Activated T-helper 2 cell treated with anti-CD3 and anti-CD28 coated beads, Interferon-gamma antibody, Interleukin-2, Interleukin-4, amounts not matched to agents 10 μg/mL and 5 μg/mL and 100 μg/mL, durations not matched to agents 14 hours and 24 hours and 36 hours (primary cell): ENCODE results near the gene ABT1. TPM values are rescaled to one million over a fixed set of nuclear protein-coding genes. Genes with fewer than 3 reads are reported as not detected.

Experiments
- DNase-seq: peaks from one replicate; pipeline ENCODE4 v3.0.0; 2021; ENCODE audit warnings: low spot score
- H3K27ac Mint-ChIP-seq: one replicate; pipeline ENCODE4 v1.8.0; 2021; ENCODE audit warnings: mixed read lengths
- H3K27me3 Mint-ChIP-seq: one replicate; pipeline ENCODE4 v1.8.0; 2021; ENCODE audit warnings: low read depth, mixed read lengths
- H3K36me3 Mint-ChIP-seq: one replicate; pipeline ENCODE4 v1.8.0; 2021; ENCODE audit warnings: low read depth, mixed read lengths
- H3K4me1 Mint-ChIP-seq: one replicate; pipeline ENCODE4 v1.8.0; 2021; ENCODE audit warnings: low read depth, mixed read lengths
- H3K4me3 Mint-ChIP-seq: one replicate; pipeline ENCODE4 v1.8.0; 2021; ENCODE audit warnings: low read depth, mild to moderate bottlenecking, moderate library complexity, mixed read lengths
- H3K9me3 Mint-ChIP-seq: one replicate; pipeline ENCODE4 v1.8.0; 2021; ENCODE audit warnings: mixed read lengths
- intact Hi-C: fragments of 100-400 bp; cut with micrococcal nuclease; formaldehyde crosslinking; loops from one replicate; pipeline ENCODE4 v1.15.1; 2023
- total RNA-seq: library from RNA; stranded (reverse); gene quantifications from 2 replicates; pipeline ENCODE4 v1.2.3, GENCODE V29; 2022

The ABT1 gene
- total RNA-seq, 1 donor from 2014 or later = 28.2 TPM

DNA sequence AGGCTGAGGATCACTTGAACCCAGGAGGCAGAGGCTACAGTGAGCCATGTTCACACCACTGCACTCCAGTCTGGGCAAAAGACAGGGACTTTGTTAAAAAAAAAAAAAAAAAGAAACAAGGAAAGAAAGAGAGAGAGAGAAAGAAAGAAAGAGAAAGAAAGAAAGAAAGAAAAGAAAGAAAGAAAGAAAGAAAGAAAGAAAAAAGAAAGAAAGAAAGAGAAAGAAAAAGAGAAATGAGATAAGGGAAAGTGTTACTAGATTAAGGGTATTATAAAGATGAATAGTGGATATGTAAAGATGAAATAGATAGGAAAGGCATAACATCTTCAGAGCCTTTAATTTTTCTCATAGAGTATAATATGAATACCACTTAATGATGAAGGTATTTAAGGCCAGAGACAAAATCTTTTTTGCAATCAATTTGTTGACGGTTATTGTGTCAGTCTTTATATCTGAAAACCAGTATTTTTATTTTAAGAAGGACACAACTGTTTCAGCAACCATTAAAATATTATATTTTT lies 26.6 kb downstream of the ABT1 start:
- Mint-ChIP-seq H3K27me3 (peaks cover 4% of the 10 kb centered on the region), H3K27ac (no peak overlapping the region), H3K9me3 (peaks cover 18% of the 10 kb centered on the region), H3K36me3 (no peaks in the 10 kb centered on the region), H3K4me3 (no peak overlapping the region), H3K4me1 (no peaks in the 10 kb centered on the region)
- intact Hi-C loops = no loop called here
- DNase-seq = no peak

DNA sequence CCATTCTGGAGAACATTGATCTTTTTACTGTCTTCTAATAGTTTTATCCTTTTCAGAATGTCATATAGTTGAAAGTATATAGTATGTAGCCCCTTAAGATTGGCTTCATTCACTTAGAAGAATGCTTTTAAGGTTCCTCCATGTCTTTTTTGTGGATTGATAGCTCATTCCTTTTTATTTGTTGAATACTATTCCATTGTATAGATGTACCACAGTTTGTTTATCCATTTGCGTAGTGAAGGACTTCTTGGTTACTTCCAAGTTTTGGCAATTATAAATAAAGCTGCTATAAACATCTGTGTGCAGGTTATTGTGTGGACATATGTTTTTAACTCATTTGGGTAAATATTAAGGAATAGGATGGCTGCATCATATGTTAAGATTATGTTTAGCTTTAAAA lies 27.8 kb downstream of the ABT1 start:
- DNase-seq = no peak
- no peaks in the 10 kb centered on the region for H3K36me3 Mint-ChIP-seq

DNA sequence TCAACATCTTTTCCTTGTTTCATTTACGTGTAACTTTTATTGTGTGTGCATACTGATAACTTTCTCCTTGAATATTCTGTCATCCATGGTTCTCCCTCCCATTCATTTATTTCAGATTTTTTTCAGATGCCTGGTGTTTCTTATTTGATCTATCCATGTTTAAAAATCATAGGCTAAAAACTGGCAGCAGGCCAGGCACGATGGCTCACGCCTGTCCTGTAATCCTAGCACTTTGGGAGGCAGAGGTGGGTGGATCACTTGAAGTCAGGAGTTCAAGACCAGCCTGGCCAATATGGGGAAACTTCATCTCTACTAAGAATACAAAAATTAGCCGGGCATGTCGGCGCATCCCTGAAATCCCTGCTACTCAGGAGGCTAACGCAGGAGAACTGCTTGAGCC lies 31.1 kb downstream of the ABT1 start:
- no peak for DNase-seq
- Mint-ChIP-seq H3K27me3 (no peaks in the 10 kb centered on the region), H3K4me1 (no peaks in the 10 kb centered on the region), H3K36me3 (no peaks in the 10 kb centered on the region), H3K4me3 (no peak overlapping the region), H3K9me3 (peaks cover 23% of the 10 kb centered on the region), H3K27ac (no peak overlapping the region)
- intact Hi-C loops = no loop called here

More for the DNA sequence above, 27.8 kb downstream of the ABT1 start:
- Mint-ChIP-seq H3K4me3 (no peak overlapping the region), H3K4me1 (no peaks in the 10 kb centered on the region), H3K27ac (no peak overlapping the region), H3K27me3 (peaks cover 4% of the 10 kb centered on the region), H3K9me3 (peaks cover 18% of the 10 kb centered on the region)
- intact Hi-C loops = no loop called here

GRCh38 chr6:26629359-26629758 lies 32.6 kb downstream of the ABT1 start:
- intact Hi-C loops = no loop called here
- H3K9me3 Mint-ChIP-seq = peaks cover 26% of the 10 kb centered on the region
- H3K27ac Mint-ChIP-seq = no peak overlapping the region
- H3K4me3 Mint-ChIP-seq = no peak overlapping the region
- H3K27me3 Mint-ChIP-seq = no peaks in the 10 kb centered on the region
- H3K4me1 Mint-ChIP-seq = no peaks in the 10 kb centered on the region
- no peak for DNase-seq
- H3K36me3 Mint-ChIP-seq = peaks cover 13% of the 10 kb centered on the region

- Mint-ChIP-seq H3K4me1 (no peaks in the 10 kb centered on the region), H3K27ac (no peak overlapping the region), H3K36me3 (peaks cover 69% of the 10 kb centered on the region), H3K4me3 (no peak overlapping the region), H3K9me3 (peaks cover 67% of the 10 kb centered on the region), H3K27me3 (no peaks in the 10 kb centered on the region)
- intact Hi-C loops = no loop called here
- no peak for DNase-seq
Measured at GRCh38 chr6:26640806-26641205, 44.1 kb downstream of the ABT1 start.

DNA sequence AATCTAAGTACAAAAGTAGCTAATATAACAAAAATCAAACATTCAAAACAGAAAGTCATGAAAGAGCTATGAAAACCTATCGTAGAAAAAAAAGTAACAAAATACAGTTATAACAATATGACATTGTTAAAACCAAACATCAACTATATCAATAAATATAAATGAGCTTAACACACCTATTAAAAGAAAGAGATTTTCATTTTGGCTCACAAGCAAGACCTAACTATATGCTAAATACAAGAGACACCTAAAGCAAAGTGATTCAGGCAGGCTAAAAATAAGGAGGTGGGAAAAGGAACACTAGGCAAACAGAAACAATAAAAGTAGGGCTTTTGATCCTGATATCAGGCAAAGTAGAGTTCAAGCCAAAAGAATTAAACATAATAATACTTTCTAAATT lies 49.3 kb downstream of the ABT1 start:
- Mint-ChIP-seq H3K4me1 (no peaks in the 10 kb centered on the region), H3K27me3 (no peaks in the 10 kb centered on the region), H3K4me3 (no peak overlapping the region), H3K27ac (no peak overlapping the region), H3K36me3 (peaks cover 80% of the 10 kb centered on the region), H3K9me3 (peaks cover 81% of the 10 kb centered on the region)
- intact Hi-C loops = no loop called here
- no peak for DNase-seq

Other genes with a start within 250 kb of the ABT1 start
- gene BTN3A2, start 231.8 kb upstream of the ABT1 start, total RNA-seq = 61.2 and 63.2 TPM in 2 replicates
- 23.9 and 24.6 TPM in 2 replicates for gene BTN2A2, start 213.8 kb upstream of the ABT1 start, total RNA-seq
- gene BTN3A1, start 194.7 kb upstream of the ABT1 start, total RNA-seq = 34.8 and 38.6 TPM in 2 replicates
- gene BTN3A3, start 156.4 kb upstream of the ABT1 start, total RNA-seq = 36.4 and 41.9 TPM in 2 replicates
- 20.2 and 23.0 TPM in 2 replicates for gene BTN2A1, start 139.0 kb upstream of the ABT1 start, total RNA-seq
- gene BTN1A1, start 96.7 kb upstream of the ABT1 start, total RNA-seq = not detected in 2 replicates
- gene HMGN4, start 58.6 kb upstream of the ABT1 start, total RNA-seq = 92.2 and 99.4 TPM in 2 replicates
- 10.4 and 11.3 TPM in 2 replicates for gene ZNF322, start 62.8 kb downstream of the ABT1 start, total RNA-seq